Astrocyte of the cerebellum (primary cell): ENCODE data around the gene DLG5.

Experiments used
- DNase-seq: peaks from one replicate; pipeline ENCODE4 v3.0.0-alpha.2; 2011; ENCODE audit warnings: low read depth
- H3K4me3 ChIP-seq: 2 replicates; pipeline ENCODE4 v1.5.1; 2011; ENCODE audit warnings: mild to moderate bottlenecking, low read depth, low read length, moderate library complexity
- CTCF ChIP-seq: IDR thresholded peaks from 2 replicates; pipeline ENCODE4 v1.5.1; 2012; ENCODE audit warnings: low read length, low read depth, moderate library complexity, mild to moderate bottlenecking; ENCODE audit errors: missing control alignments
- in situ Hi-C: cut with HindIII; loops from 2 replicates; pipeline ENCODE4 v1.10.0; 2017; ENCODE audit warnings: low sequenced_read_pairs

Gene DLG5

GRCh38 chr10:77855404-77856155 lies 71.0 kb downstream of the DLG5 start:
- TF ChIP-seq CTCF, result no peak
- no peak for DNase-seq
- H3K4me3 ChIP-seq, result no peak overlapping the region
- in situ Hi-C loops, result no loop called here

- in situ Hi-C loops, result no loop called here
- DNase-seq, result no peak
- H3K4me3 ChIP-seq, result no peak overlapping the region
- no peak for TF ChIP-seq CTCF
Observed at GRCh38 chr10:77854115-77854514, 72.4 kb downstream of the DLG5 start.

- H3K4me3 ChIP-seq, result no peak overlapping the region
- in situ Hi-C loops, result no loop called here
- no peak for DNase-seq
- no peak for TF ChIP-seq CTCF
Observed at GRCh38 chr10:77853256-77853655, 73.3 kb downstream of the DLG5 start.

- no peak for TF ChIP-seq CTCF
- no peak for DNase-seq
- no peak overlapping the region for H3K4me3 ChIP-seq
- in situ Hi-C loops, result no loop called here
Observed at GRCh38 chr10:77850620-77851231, 75.8 kb downstream of the DLG5 start.

GRCh38 chr10:77849039-77849664 lies 77.4 kb downstream of the DLG5 start:
- no peak for TF ChIP-seq CTCF
- H3K4me3 ChIP-seq, result no peak overlapping the region
- no peak for DNase-seq
- in situ Hi-C loops, result loop anchor here (5.0 kb wide), 2 partner anchors 38 to 168 kb away; no protein-coding TSS in a partner anchor

GRCh38 chr10:77846718-77847311 lies 79.7 kb downstream of the DLG5 start:
- TF ChIP-seq CTCF, result peak; percentile 97
- H3K4me3 ChIP-seq, result no peak overlapping the region
- peak; percentile 48 for DNase-seq
- in situ Hi-C loops, result loop anchor here (5.0 kb wide), 2 partner anchors 40 to 170 kb away; no protein-coding TSS in a partner anchor
